MCF 10A (cell line): ENCODE measurements around the gene DYNC2LI1. TPM values are rescaled to one million over a fixed set of nuclear protein-coding genes. Genes with fewer than 3 reads are reported as not detected.

ENCODE experiments used
- BruUV-seq: library from RNA; stranded (reverse); fragments of 400-500 nt; replicated peaks from 2 replicates; lab custom pipeline; 2021; lab: Mats Ljungman, UMichigan
- CTCF ChIA-PET: fragments of 300-600 bp; sonication (Branson Sonifier 250); formaldehyde crosslinking; extraction: SDS; loops from one replicate; lab custom pipeline; 2021; ENCODE audit warnings: antibody characterized with exemption, inconsistent platforms; lab: Yijun Ruan, JAX
- POLR2A ChIA-PET: fragments of 300-600, 350-650 bp; sonication (Branson Sonifier 250); formaldehyde crosslinking; extraction: SDS; loops from one replicate; lab custom pipeline; 2020; ENCODE audit warnings: antibody characterized with exemption, inconsistent platforms; lab: Yijun Ruan, JAX
- DNase-seq: peaks from one replicate; pipeline ENCODE4 v3.0.0-alpha.2; 2018; ENCODE audit not compliant: unreplicated experiment
- H3K27ac Mint-ChIP-seq: one replicate; pipeline ENCODE4 v1.8.0; 2022; ENCODE audit warnings: mild to moderate bottlenecking, low read depth, mixed read lengths; ENCODE audit not compliant: unreplicated experiment
- H3K27me3 Mint-ChIP-seq: one replicate; pipeline ENCODE4 v1.8.0; 2022; ENCODE audit warnings: mixed read lengths; ENCODE audit not compliant: insufficient read depth, unreplicated experiment
- H3K36me3 Mint-ChIP-seq: one replicate; pipeline ENCODE4 v1.8.0; 2022; ENCODE audit warnings: mild to moderate bottlenecking, moderate library complexity, mixed read lengths; ENCODE audit not compliant: insufficient read depth, unreplicated experiment
- H3K4me1 Mint-ChIP-seq: one replicate; pipeline ENCODE4 v1.8.0; 2022; ENCODE audit warnings: mixed read lengths; ENCODE audit not compliant: insufficient read depth, unreplicated experiment
- H3K4me3 Mint-ChIP-seq: one replicate; pipeline ENCODE4 v1.8.0; 2022; ENCODE audit warnings: mild to moderate bottlenecking, moderate library complexity, mixed read lengths; ENCODE audit not compliant: unreplicated experiment
- H3K9me3 Mint-ChIP-seq: one replicate; pipeline ENCODE4 v1.8.0; 2022; ENCODE audit warnings: mixed read lengths; ENCODE audit not compliant: unreplicated experiment
- CTCF ChIP-seq: fragments of 200-600 bp; IDR thresholded peaks from one replicate; pipeline ENCODE4 v1.8.0; 2022; ENCODE audit warnings: antibody characterized with exemption, mild to moderate bottlenecking; ENCODE audit not compliant: unreplicated experiment
- intact Hi-C: fragments of 100-400 bp; cut with micrococcal nuclease; formaldehyde crosslinking; loops from 2 replicates; pipeline ENCODE4 v1.14.1; 2022
- total RNA-seq: library from RNA; stranded (reverse); gene quantifications from 2 replicates; pipeline ENCODE4 v1.2.3, GENCODE V29; 2022

The DYNC2LI1 gene
- total RNA-seq, 1 experiment from 2014 or later, result 13.0 TPM

GRCh38 chr2:43787895-43788294 lies 14.1 kb downstream of the DYNC2LI1 start:
- CTCF ChIA-PET, result no interaction called here

GRCh38 chr2:43788646-43789045 lies 14.8 kb downstream of the DYNC2LI1 start:
- no peaks in the 10 kb centered on the region for H3K4me1 Mint-ChIP-seq
- H3K36me3 Mint-ChIP-seq, result peaks cover 46% of the 10 kb centered on the region
- TF ChIP-seq CTCF, result no peak
- ChIA-PET POLR2A (interaction anchor here (1.2 kb wide), 1 partner anchor 14 kb away, joined by 3 read pairs; no protein-coding TSS in a partner anchor), CTCF (no interaction called here)
- H3K27ac Mint-ChIP-seq, result no peak overlapping the region
- H3K9me3 Mint-ChIP-seq, result no peaks in the 10 kb centered on the region
- H3K4me3 Mint-ChIP-seq, result no peak overlapping the region
- DNase-seq, result no peak
- no peaks in the 10 kb centered on the region for H3K27me3 Mint-ChIP-seq
- intact Hi-C loops, result no loop called here
- no TSS peak for BruUV-seq

More at GRCh38 chr2:43787895-43788294, 14.1 kb downstream of the DYNC2LI1 start:
- H3K27me3 Mint-ChIP-seq, result no peaks in the 10 kb centered on the region
- H3K4me3 Mint-ChIP-seq, result no peak overlapping the region
- BruUV-seq, result no TSS peak
- H3K9me3 Mint-ChIP-seq, result no peaks in the 10 kb centered on the region
- H3K4me1 Mint-ChIP-seq, result no peaks in the 10 kb centered on the region
- no peak overlapping the region for H3K27ac Mint-ChIP-seq
- intact Hi-C loops, result no loop called here
- no peak for DNase-seq
- no peak for TF ChIP-seq CTCF
- H3K36me3 Mint-ChIP-seq, result peaks cover 43% of the 10 kb centered on the region
- POLR2A ChIA-PET, result no interaction called here

- Mint-ChIP-seq H3K27me3 (no peaks in the 10 kb centered on the region), H3K36me3 (peaks cover 47% of the 10 kb centered on the region), H3K4me1 (no peaks in the 10 kb centered on the region), H3K27ac (no peak overlapping the region), H3K9me3 (no peaks in the 10 kb centered on the region), H3K4me3 (no peak overlapping the region)
- intact Hi-C loops, result no loop called here
- BruUV-seq, result no TSS peak
- no peak for DNase-seq
- CTCF ChIA-PET, result interaction anchor here (1.0 kb wide), 1 partner anchor 9 kb away, joined by 5 read pairs; no protein-coding TSS in a partner anchor
- no peak for TF ChIP-seq CTCF
- POLR2A ChIA-PET, result interaction anchor here (0.6 to 1.0 kb wide), 2 partner anchors 15 to 1741 kb away, joined by 3 to 4 read pairs; no protein-coding TSS in a partner anchor
These were observed 16.3 kb downstream of the DYNC2LI1 start for GRCh38 chr2:43790147-43790546.

- no peak for DNase-seq
- Mint-ChIP-seq H3K36me3 (peaks cover 54% of the 10 kb centered on the region), H3K9me3 (no peaks in the 10 kb centered on the region), H3K4me1 (no peaks in the 10 kb centered on the region), H3K27ac (no peak overlapping the region), H3K4me3 (no peak overlapping the region), H3K27me3 (no peaks in the 10 kb centered on the region)
- intact Hi-C loops, result no loop called here
- POLR2A ChIA-PET, result no interaction called here
- BruUV-seq, result no TSS peak
- CTCF ChIA-PET, result no interaction called here
- no peak for TF ChIP-seq CTCF
These were observed 17.4 kb downstream of the DYNC2LI1 start for GRCh38 chr2:43791035-43791765.
